Stimulated activated CD8-positive, alpha-beta memory T cell treated with anti-CD3 and anti-CD28 coated beads, Interleukin-4, amount 100 ng/mL, for 4 hours (primary cell): ENCODE results near the gene CCDC13.

Source experiments
- DNase-seq, 2 donors: peaks; one replicate each; pipeline ENCODE4 v3.0.0-alpha.2; 2020; ENCODE audit warnings: low read depth in 2 of 2, low spot score in 1 of 2

CCDC13 gene

DNA sequence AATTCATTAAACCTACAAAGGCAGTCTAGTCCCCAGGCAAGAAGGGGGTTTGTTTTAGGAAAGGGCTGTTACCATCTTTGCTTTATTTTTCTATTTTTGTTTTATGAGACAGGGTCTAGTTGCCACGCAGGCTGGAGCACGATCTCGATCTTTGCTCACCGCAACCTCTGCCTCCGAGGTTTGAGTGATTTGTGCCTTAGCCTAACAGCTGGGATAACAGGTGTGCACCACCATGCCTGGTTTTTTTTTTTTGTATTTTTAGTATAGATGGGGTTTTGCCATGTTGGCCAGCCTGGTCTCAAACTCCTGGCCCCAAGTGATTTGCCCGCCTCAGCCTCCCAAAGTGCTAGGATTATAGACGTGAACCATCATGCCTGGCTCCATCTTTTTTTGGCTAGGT, 26.3 kb upstream of the CCDC13 start:
- no peak for DNase-seq

DNA sequence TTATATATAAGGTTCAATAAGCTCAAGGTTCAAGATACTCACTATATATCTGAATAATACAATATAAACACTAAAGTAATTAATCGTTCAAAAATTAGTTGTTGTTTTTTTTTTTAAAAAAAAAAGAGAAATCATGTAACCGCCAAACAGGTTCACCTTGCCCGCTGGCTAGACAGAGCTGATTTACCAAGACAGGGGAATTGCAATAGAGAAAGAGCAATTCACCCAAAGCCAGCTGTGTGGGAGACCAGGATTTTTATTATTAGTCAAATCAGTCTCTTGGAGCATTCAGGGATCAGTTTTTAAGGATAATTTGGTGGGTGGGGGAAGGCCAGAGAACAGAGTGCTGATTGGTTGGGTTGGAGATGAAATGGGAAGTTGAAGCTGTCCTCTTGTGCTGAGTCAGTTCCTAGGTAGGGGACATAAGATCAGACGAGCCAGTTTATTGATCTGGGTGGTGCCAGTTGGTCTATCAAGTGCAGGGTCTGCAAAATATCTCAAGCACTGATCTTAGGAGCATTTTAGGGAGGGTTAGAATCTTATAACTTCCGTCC, 23.4 kb upstream of the CCDC13 start:
- no peak for DNase-seq

DNA sequence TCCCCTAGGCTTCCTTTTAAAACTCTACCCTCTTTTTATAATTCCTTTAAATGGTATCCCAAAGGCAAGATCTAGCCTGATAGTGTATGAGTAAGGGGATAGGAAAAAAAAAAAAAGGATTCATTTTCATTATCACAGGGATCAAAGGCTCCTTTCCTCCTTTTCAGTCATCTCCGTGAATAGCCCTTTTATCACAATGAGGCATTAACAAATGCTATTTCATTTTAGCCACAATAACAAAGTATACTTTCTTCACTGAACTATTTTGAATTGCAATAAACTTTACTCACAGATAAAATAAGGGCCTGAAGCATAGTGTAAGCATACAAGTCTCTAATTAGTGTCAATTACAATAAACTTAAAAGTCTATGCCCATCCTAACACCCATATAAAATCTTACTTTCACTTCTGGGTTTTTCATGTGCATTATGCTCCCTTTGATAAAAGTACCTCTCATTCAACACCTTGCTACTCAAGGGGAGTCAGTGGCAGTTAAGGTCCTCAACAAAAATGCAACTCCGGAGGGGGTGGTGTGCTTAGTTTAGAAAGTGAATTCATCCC, 22.6 kb upstream of the CCDC13 start:
- no peak for DNase-seq

DNA sequence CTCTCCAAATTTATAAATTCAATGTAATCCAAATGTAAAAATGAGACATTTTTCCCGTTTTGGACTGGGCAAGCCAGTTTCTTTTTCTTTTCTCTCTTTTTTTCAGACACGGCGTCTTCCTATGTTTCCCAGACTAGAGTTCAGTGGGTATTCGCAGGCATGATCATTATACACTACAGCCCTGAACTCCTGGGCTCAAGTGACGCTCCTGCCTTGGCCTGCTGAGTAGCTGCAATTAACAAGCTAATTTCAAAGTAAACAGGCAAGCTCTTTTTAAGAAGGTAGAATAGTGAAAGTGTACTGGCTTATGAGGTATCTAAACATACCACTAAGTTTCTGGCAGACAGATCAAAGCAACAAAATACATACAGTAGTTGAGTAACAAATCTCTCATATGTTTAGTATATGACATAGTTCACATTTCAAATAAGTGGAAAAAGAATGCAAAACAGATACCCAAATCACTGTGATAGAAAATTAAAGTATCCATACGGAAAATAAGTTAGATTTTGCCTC, 17.7 kb upstream of the CCDC13 start:
- DNase-seq: no peak

DNA sequence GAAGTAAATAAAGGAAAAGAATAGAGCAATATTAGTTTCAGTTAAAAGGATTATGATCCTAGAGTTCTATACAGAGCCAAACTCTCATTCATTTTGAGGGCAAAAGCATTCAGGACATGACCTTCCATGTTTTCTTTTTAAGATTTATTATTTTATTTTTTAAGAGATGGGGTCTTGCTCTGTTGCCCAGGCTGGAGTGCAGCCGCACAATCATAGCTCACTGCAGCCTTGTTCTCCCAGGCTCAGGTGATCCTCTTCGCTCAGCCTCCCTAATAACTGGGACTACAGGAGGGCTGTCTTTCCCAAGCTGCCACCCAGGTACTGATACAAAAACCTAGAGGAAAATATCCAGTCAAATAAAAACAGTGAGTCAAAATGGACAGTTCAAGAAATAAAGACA, 13.6 kb upstream of the CCDC13 start:
- no peak for DNase-seq

DNA sequence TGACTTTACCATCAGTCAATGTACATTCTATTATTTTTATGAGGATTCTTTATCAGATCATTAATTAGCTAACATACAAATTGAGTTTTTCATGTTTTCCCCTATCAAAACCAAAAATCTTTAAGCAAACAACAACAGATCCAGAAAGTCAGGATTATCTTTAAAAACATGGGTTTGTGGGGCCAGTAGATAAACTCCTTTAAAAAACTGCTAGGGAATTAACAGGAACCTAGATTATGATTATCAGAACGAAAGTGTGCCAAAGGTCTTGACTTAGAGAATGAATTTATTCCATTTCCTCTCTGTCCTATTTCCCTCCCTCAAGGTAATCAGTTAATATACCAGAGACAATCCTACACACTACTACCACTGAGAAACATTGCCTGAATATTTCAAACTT, 13.2 kb upstream of the CCDC13 start:
- DNase-seq: no peak

DNA sequence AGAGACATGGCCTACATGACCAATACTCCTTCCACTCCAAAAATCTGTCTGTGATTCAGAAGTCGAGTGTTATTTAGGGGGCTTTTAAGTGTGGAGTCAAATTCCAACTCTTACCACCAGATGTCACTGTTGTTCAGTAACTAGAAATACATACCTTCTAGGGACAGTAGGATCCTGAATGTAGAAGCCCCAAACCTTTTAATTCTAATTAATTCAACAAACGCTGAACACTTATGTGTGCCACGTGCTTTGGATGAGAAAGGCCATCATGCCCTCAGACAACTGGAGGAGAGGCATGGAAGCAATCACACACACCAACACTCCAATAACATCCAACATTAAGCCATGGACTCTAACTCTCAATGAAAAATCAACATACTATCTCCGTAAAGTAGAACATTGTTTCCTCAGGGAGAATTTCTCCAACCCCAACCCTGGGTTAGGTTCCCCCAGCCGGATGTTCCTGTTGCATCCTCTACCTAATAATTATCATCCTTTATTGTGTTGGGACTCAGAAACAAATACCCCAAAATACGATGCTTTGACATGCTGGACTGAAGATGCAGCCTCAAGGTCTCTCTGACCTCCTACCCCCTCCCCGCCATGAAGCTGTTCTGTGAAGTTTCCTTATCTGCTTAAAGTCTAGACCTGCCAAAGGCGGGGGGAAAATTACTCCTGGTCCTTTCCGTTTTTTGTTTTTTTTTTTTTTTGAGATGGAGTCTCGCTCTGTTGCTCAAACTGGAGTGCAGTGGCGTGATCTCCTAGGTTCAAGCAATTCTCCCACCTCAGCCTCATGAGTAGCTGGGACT, 8.0 kb upstream of the CCDC13 start:
- DNase-seq: no peak

DNA sequence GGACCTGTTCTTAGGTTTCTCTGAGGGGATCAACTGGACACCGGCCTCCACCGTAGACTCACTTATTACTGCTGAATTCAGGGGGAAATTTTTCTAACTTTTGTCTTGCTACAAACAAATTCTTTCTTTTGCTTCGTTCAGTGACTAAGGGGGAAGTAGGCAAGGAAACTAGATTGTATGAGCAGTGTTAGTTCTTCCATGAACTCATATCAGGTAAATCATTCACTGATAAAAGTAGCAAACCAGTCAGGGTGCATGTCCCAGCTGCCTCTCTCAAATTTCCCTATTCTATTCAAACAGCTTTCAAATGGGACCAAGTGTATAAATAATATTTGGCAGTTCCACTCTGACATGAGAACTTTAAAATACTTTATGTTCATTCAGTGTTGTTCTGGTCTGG, 7.3 kb upstream of the CCDC13 start:
- DNase-seq: no peak

DNA sequence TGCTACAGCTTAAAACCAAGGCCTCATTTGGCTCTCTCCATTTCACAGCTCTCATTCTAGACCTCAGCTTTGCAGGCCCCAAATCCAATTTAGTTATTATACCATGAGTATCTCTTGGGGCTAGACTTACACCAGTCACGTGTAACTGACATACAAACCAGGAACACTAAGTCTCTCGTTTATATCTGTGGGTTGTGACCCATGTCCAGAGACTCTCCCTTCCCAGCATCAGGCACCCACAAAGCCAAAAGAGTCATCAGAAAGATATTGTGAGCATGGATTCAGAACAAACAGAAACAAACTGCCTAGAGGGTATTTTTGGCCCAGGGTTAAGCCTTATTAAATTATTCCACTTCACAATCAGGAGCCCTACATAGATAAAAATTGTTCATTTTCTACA, 5.6 kb upstream of the CCDC13 start:
- DNase-seq: no peak

DNA sequence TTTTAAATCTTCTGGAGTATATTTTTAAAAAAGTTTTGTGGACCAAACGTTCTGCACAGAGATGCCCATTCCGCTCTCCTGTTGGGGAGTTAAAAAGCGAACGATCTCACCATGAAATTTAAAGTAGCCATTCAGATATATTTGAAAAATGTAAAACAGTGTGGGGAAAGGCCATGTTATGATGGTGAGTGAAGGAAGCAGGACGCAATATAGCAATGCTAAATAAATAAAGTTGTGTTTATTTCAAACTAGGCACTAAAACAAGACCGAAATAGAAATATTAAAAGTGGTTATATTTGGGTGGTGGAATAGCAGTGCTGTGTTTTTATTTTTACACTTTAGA, 327 bp upstream of the CCDC13 start:
- DNase-seq: no peak

DNA sequence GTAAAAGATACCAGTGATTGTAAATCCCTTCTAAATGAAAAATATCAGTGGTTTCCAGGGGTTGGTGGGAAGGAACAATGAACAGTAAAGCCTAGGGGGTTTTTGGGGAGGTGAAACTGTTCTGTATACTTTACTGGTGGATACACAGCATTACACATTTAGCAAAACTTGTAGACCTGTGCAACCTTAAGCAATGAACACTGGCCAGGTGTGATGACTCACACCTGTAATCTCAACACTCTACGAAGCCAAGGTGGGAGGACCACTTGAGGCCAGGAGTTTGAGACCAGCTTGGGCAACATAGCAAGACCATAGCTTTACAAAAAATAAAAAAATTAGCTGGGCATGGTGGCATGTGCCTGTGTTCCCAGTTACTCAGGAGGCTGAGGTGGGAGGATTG, 1.8 kb downstream of the CCDC13 start:
- DNase-seq: no peak

DNA sequence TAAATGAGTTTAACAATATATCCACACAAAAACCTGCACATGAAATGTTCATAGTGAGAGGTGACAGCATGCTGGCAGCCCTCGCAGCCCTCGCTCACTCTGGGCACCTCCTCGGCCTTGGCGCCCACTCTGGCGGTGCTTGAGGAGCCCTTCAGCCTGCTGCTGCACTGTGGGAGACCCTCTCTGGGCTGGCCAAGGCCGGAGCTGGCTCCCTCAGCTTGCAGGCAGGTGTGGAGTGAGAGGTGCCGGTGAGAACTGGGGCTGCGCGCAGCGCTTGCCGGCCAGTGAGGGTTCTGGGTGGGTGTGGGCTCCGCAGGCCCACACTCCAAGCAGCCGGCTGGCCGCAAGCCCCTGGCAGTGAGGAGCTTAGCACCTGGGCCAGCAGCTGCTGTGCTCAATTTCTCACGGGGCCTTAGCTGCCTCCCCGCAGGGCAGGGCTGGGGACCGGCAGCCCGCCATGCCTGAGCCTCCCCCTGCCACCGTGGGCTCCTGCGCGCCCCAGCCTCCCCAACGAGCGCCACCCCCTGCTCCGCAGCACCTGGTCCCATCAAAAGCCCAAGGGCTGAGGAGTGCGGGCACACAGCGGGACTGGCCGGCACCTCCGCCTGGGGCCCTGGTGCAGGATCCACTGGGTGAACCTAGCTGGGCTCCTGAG, 3.4 kb downstream of the CCDC13 start:
- DNase-seq: no peak

DNA sequence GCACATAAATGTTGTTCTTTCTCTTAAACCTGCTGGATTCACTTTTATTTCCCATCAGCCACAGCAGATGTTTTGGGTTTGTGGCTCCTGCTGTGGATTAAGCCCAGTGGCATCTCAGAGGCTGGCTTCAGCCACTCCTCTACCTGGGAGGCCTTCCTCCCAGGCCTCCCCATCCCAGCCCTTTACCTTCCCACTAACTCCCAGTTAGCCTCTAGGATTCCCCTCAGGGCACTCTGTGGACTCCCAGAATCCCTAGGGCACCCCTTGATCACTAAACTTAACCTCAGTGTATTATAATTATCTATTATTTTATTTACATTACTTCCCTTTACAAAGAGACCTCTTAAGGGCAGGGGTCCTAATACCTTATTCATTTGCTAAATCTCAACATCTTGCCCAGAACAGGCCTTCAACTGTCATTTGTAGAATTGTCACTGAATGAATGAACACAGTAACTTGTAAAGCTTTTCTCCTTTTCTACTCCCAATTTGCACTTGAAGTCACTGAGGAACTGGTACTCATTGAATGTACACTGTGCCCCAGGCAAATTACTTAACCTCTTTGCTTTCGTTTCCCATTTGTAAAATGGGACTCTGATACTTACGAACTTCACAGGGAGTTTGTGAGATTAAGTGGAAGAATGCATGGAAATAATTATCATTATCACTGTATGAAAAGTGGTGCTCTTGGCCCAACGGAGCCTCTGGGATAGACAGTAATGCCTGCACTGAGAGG, 8.3 kb downstream of the CCDC13 start:
- no peak for DNase-seq

DNA sequence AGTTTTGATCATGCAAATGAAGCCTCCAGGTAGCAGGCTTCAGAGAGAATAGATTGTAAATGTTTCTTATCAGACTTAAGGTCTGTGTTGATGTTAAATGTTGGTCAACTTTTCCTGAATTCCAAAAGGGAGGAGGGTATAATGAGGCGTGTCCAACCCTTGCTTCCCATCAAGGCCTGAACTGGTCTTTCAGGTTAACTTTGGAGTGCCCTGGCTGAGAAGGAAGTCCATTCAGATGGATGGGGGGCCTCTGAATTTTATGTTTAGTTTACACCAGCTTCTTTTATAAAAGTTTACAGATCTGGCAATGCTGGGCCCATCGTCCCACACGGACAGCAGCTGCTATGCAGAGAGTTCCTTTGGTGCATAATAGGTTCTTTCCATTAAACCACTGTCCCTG, 8.9 kb downstream of the CCDC13 start:
- no peak for DNase-seq

DNA sequence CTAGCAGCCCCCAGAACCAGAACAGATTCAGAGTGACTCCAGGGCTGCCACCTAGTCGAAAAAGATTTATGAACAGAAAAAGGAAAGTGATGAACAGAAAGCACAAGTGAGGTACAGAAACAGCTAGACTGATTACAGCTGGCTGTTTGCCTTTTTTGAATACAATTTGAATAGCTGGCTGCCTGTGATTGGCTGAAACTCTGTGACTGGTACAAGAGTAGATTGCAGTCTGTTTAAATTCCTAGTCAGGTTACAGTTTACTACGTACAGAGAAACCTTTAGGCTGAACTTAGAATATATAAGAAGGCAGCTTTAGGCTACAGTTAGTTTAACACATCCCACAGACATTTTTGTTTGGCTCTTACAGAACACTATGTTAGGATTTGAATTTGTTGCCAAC, 10.0 kb downstream of the CCDC13 start:
- DNase-seq: no peak

DNA sequence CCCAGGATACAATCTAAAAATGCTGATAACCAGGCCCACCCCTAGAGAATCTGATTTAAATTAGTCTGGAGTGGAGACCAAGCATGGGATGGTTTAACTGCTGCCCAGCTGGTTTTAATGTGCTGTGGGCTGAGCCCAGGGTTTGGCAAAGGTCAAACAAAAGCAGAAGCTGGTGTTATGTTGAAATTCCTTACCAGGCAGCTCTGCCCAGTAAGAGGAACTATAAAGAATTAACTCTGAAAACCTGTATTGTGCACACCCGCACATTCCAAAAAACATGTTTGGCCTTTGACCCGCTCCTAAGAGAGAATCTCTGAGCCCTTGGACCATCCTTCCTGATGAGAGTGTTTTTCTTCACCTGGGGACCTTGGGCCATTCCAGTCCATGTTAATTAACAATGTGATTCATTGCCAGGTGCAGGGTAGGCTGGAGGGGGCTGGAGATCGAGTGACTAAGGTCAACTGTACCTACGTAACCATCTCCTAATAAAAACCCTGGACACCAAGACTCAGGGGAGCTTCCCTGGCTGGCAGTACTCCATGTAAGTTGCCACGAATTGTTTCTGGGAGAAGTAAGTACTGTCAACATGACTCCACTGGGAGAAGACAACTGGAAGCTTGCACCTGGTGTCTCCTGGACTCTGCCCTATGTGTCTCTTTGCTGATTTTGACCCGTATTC, 10.9 kb downstream of the CCDC13 start:
- DNase-seq: no peak

DNA sequence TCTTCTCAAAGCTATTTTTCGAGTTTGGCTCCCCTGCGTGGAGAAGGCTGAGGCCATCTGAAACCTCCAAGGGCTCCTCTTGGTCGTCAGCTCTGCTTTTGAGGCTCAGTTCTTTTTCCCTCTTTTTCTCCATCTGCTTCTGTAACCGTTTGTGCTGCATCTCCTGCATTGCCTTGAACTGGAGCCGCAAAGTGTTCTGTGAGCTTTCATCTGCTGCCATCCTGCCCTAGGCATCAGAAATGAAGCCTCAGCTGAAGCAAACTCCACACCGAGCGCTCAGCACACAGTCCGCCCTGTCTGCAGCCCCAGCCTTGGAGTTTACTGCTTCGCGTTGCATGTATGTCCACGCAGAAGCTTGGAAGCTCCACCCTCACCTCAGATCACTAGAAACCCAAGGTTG, 14.9 kb downstream of the CCDC13 start:
- no peak for DNase-seq

DNA sequence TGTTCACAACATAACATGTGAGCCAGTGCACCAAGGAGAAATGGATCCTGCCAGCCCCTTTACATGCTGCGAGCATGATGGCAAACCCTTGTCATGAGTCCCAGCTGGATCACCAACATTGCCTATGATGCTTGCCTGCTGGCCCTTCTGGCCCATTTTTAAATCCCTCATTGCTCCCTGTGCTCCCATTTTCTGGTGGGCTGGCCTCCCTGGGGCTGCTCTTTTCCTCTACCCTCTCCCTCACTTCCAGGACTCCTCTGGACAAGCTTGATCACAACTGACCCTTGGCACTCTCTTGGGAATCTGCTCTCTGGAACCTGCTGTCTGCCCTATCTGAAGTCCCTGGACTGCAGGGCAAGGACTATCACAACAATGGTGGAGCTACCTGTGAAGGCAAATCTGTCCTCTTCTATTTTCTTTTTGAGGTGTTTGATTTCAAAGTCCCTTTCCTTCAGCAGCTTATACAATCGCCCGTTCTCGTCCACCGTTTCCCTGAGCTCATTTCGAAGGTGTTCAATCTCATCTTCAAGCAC, 16.3 kb downstream of the CCDC13 start:
- no peak for DNase-seq

DNA sequence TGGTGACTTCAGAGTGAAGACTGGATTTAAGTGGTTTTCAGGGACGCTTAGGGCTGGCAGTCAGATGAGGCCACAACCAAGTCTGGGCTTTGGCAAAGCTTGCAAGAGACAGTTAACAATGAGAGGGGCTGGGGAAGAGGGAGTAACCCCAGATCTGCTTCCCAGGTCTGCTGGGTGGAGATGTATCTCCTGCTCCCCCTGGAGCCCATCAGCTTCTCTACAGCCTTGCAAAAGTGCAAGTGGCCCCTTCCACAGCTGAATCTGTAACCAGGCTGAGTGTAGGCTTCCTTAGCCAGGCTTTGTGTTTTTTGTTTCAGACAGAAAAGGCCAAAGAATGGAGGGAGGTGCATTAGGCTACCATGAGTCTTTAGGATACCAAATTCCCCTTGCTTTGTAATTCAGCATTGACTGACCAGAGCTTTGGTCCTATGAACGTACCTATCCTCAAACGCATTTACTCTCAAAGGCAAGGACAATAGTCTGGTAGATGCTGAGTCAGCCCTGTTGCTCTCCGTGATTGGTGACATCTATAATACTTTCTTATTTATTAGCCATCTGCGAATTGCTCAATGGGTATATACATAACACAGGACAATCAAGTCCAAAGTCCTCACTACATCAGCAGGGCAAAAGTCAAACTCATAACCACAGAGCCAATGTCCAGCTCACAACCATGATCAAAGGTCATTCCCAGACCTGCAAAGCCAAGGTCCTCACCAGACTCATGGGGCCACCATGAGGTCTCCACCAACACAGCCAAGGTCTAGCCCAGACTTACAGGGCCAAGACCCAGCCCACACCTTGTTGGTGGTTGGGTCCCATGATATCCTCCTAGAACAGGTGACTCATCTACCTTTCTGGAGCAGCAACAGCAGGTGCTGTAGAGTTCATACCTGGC, 17.1 kb downstream of the CCDC13 start:
- no peak for DNase-seq

DNA sequence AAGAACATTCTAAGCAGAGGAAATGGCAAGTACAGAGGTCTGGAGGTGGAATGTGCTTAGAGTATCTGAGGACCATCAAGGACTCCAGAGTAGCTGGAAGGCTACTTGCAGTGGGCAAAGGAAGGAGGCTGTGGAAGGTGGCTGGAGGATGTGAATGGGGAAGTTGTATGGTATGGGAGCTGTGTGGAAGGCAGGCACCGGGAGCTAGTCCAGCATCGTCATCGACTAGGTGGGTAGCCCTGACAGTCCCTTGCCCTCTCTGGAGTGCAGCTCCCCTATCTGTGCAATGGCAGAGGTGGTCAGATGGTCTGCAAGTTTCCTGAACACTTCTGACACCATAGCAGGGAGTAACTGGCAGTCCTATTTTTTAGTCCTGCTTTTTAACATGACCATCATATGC, 19.3 kb downstream of the CCDC13 start:
- no peak for DNase-seq
